H1 (cell line): Measurements from ENCODE around the gene UPF3A. TPM values are rescaled to one million over a fixed set of nuclear protein-coding genes. Genes with fewer than 3 reads are reported as not detected.

Experiments
- ASH2L ChIP-seq: fragments of 200-600, 300-600 bp; sonication (generic); IDR thresholded peaks from one replicate; pipeline ENCODE4 v1.7.1; 2017; ENCODE audit warnings: low read length
- CHD7 ChIP-seq: fragments of 300-600 bp; sonication (generic); IDR thresholded peaks from 2 replicates; pipeline ENCODE4 v1.7.1; 2012; ENCODE audit warnings: low read length, moderate library complexity, mild to moderate bottlenecking, inconsistent platforms; ENCODE audit not compliant: insufficient replicate concordance
- EP300 ChIP-seq, 2 experiments: IDR thresholded peaks; 1 replicate in 1 of 2; 2 replicates in 1 of 2; pipeline ENCODE4 v1.6.1; 2011 to 2012; ENCODE audit warnings: low read depth in 2 of 2, low read length in 2 of 2, mild to moderate bottlenecking in 2 of 2, borderline replicate concordance in 1 of 2, inconsistent platforms in 1 of 2, moderate library complexity in 1 of 2
- FOSL1 ChIP-seq: IDR thresholded peaks from 2 replicates; pipeline ENCODE4 v1.6.1; 2011; ENCODE audit warnings: mild to moderate bottlenecking, low read depth, low read length, moderate library complexity; ENCODE audit not compliant: insufficient read depth
- GABPA ChIP-seq: IDR thresholded peaks from 2 replicates; pipeline ENCODE4 v1.6.1; 2011; ENCODE audit warnings: mild to moderate bottlenecking, low read length, moderate library complexity, borderline replicate concordance; ENCODE audit not compliant: insufficient read depth
- JUN ChIP-seq: IDR thresholded peaks from 2 replicates; pipeline ENCODE4 v1.6.1; 2011; ENCODE audit warnings: low read depth, mild to moderate bottlenecking, improper control_type of control experiment, low read length
- KDM4A ChIP-seq: IDR thresholded peaks from one replicate; pipeline ENCODE4 v1.7.1; 2012; ENCODE audit warnings: low read depth, mild to moderate bottlenecking, moderate library complexity, low read length, inconsistent platforms; ENCODE audit not compliant: severe bottlenecking
- MAX ChIP-seq: IDR thresholded peaks from 2 replicates; pipeline ENCODE4 v1.6.1; 2012; ENCODE audit warnings: inconsistent platforms
- POLR2AphosphoS5 ChIP-seq: IDR thresholded peaks from 2 replicates; pipeline ENCODE4 v1.6.1; 2011; ENCODE audit warnings: low read depth, low read length
- RFX5 ChIP-seq: IDR thresholded peaks from 2 replicates; pipeline ENCODE4 v1.6.1; 2011; ENCODE audit warnings: low read depth, low read length, improper control_type of control experiment, borderline replicate concordance
- SP4 ChIP-seq: IDR thresholded peaks from 2 replicates; pipeline ENCODE4 v1.6.1; 2012; ENCODE audit warnings: low read length, inconsistent platforms
- TEAD4 ChIP-seq: IDR thresholded peaks from 2 replicates; pipeline ENCODE4 v1.6.1; 2012; ENCODE audit warnings: low read depth, low read length, inconsistent platforms, mixed read lengths
- polyA plus RNA-seq, 7 experiments: library from polyadenylated mRNA; depleted of rRNA in 3 of 7; stranded (reverse) in 5 of 7; unstranded in 2 of 7; fragments of >200 nt in 5 of 7; fragments of 200-250 nt in 2 of 7; gene quantifications; 1 replicate in 5 of 7; 2 replicates in 1 of 7; 4 replicates in 1 of 7; pipeline versions ENCODE4 v1.2.1 to v1.2.3, GENCODE V29; 2011 to 2013; ENCODE audit warnings: missing spikeins in 2 of 7, mixed read lengths in 2 of 7
- total RNA-seq: library from RNA; stranded (reverse); fragmentation: NEBNext Ultra II Directional; extraction: Animal tissue kit (Norgen Biotek cat#: 25700); gene quantifications from 2 replicates; pipeline ENCODE4 v1.2.1, GENCODE V29; 2021

UPF3A gene
- total and polyA plus RNA-seq, 2 of the 8 experiments (the other 6 are each of a cell fraction or from before 2014, with no cell fraction given): 47.1 to 58.2 TPM

- TF ChIP-seq CHD7 (no peak), FOSL1 (no peak), MAX (no peak), GABPA (no peak), SP4 (no peak), KDM4A (no peak), JUN (no peak), TEAD4 (no peak), RFX5 (no peak), POLR2AphosphoS5 (no peak), EP300 (IDR thresholded peaks at IDR 0.05; ENCODE audit: borderline replicate concordance in 1 of 2, low read depth in 2 of 2, low read length in 2 of 2) (no peak), ASH2L (no peak)
These were observed 33.4 kb upstream of the UPF3A start (continued) for GRCh38 chr13:114248011-114248410.
